Natural killer cell (primary cell): ENCODE measurements around the gene KRTAP4-7. TPM values are rescaled to one million over a fixed set of nuclear protein-coding genes. Genes with fewer than 3 reads are reported as not detected.
"Not testable (repeated sequence)": the region's sequence is repeated elsewhere in the genome, so short reads cannot be mapped to it uniquely, and the experiment has no call there.

Experiments used
- ATAC-seq, 3 donors: fragments of 150-1000 bp in 2 of 3; fragments of 200-7000 bp in 1 of 3; cut with Tn5 transposase; 1 replicate in 1 of 3; 2 replicates in 2 of 3; pipeline ENCODE4 v1.10.0; 2021; ENCODE audit warnings: mild to moderate bottlenecking in 2 of 3, moderate library complexity in 2 of 3
- DNase-seq, 2 donors: peaks; one replicate each; pipeline versions ENCODE4 v3.0.0 to v3.0.0-alpha.2; 2013 to 2021; ENCODE audit warnings: mixed read lengths in 1 of 2
- H3K27ac ChIP-seq: one replicate; pipeline ENCODE4 v1.5.1; 2013; ENCODE audit warnings: mild to moderate bottlenecking, low read length
- H3K27me3 ChIP-seq: one replicate; pipeline ENCODE4 v1.6.1; 2013; ENCODE audit warnings: low read length; ENCODE audit not compliant: control insufficient read depth, insufficient read depth
- H3K36me3 ChIP-seq: one replicate; pipeline ENCODE4 v1.6.1; 2013; ENCODE audit warnings: low read length; ENCODE audit not compliant: control insufficient read depth, insufficient read depth
- H3K4me1 ChIP-seq: one replicate; pipeline ENCODE4 v1.6.1; 2013; ENCODE audit warnings: low read length; ENCODE audit not compliant: control insufficient read depth, insufficient read depth
- H3K4me3 ChIP-seq: one replicate; pipeline ENCODE4 v1.5.1; 2013; ENCODE audit warnings: low read length
- H3K9me3 ChIP-seq: one replicate; pipeline ENCODE4 v1.6.1; 2013; ENCODE audit warnings: low read length; ENCODE audit not compliant: control insufficient read depth, insufficient read depth
- H3K27ac Mint-ChIP-seq, 2 donors: one replicate each; pipeline ENCODE4 v1.8.0; 2022; ENCODE audit warnings: mild to moderate bottlenecking in 2 of 2, mixed read lengths in 2 of 2, moderate library complexity in 1 of 2
- H3K27me3 Mint-ChIP-seq, 2 donors: one replicate each; pipeline ENCODE4 v1.8.0; 2022; ENCODE audit warnings: low read depth in 2 of 2, mixed read lengths in 2 of 2
- H3K36me3 Mint-ChIP-seq: one replicate; pipeline ENCODE4 v1.8.0; 2022; ENCODE audit warnings: mixed read lengths
- H3K4me1 Mint-ChIP-seq, 2 donors: one replicate each; pipeline ENCODE4 v1.8.0; 2022; ENCODE audit warnings: mixed read lengths in 2 of 2
- H3K4me3 Mint-ChIP-seq: one replicate; pipeline ENCODE4 v1.8.0; 2022; ENCODE audit warnings: mild to moderate bottlenecking, moderate library complexity, mixed read lengths
- H3K9me3 Mint-ChIP-seq, 2 donors: one replicate each; pipeline ENCODE4 v1.8.0; 2022; ENCODE audit warnings: mixed read lengths in 2 of 2
- CTCF ChIP-seq: fragments of 200-600 bp; IDR thresholded peaks from one replicate; pipeline ENCODE4 v1.8.0; 2022; ENCODE audit warnings: antibody characterized with exemption
- WGBS: methylation state at CpG from one replicate; pipeline ENCODE4 v1.1.7; 2013; ENCODE audit warnings: missing lambda C conversion rate; ENCODE audit not compliant: insufficient coverage; 5-methylcytosine and 5-hydroxymethylcytosine counted together
- intact Hi-C: fragments of 100-400 bp; cut with micrococcal nuclease; formaldehyde crosslinking; loops from one replicate; pipeline ENCODE4 v1.14.2; 2022
- total RNA-seq, 4 donors: library from RNA; stranded (reverse); fragments of 120-200 nt in 1 of 4; gene quantifications; one replicate each; pipeline versions ENCODE4 v1.2.3 to v1.2.4, GENCODE V29; 2013 to 2022

The KRTAP4-7 gene
- total RNA-seq, 3 donors from 2014 or later (not counting 1 experiment from before 2014, with no cell fraction given): not detected

GRCh38 chr17:41071606-41072360 is 12.2 kb upstream of the KRTAP4-7 start:
- TF ChIP-seq CTCF: no peak
- no peaks in the 10 kb centered on the region for H3K36me3 ChIP-seq
- Mint-ChIP-seq H3K27ac (no peak overlapping the region), H3K9me3 (no peaks in the 10 kb centered on the region), H3K27me3 (peaks cover 20 to 22% of the 10 kb centered on the region in 2 donors), H3K36me3 (no peaks in the 10 kb centered on the region), H3K4me3 (no peak overlapping the region), H3K4me1 (no peaks in the 10 kb centered on the region)
- ATAC-seq (no peak), DNase-seq (no peak)
- H3K9me3 ChIP-seq: no peaks in the 10 kb centered on the region
- intact Hi-C loops: no loop called here
- peaks cover 3% of the 10 kb centered on the region for H3K27me3 ChIP-seq
- H3K4me1 ChIP-seq: no peaks in the 10 kb centered on the region
- H3K4me3 ChIP-seq: no peak overlapping the region
- H3K27ac ChIP-seq: no peak overlapping the region
- 86% methylated on average over 5 of the region's 5 CpGs for WGBS

DNA sequence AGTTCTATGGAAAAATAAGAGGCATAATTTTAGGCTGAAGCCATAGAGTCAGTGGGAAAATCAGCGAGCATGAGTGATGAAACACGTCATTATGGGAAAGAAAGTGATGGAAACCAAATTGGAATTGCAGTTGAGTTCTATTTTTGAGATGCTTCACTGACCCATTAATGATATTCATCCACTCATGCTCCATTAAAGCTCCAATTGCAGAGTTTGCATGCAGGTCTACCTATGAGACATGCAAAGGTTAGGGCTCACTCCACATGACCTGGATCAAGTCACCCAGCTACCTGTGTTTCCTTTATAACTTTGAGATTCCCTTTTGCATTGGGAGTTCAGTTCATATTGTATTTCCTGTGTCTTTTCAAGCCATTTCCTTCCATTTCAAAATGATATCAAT is 10.3 kb upstream of the KRTAP4-7 start:
- Histone ChIP-seq H3K36me3 (no peaks in the 10 kb centered on the region), H3K27me3 (peaks cover 8% of the 10 kb centered on the region), H3K27ac (no peak overlapping the region), H3K4me1 (no peaks in the 10 kb centered on the region), H3K9me3 (no peaks in the 10 kb centered on the region), H3K4me3 (no peak overlapping the region)
- no peak for DNase-seq
- Mint-ChIP-seq H3K9me3 (no peaks in the 10 kb centered on the region), H3K4me1 (no peaks in the 10 kb centered on the region), H3K36me3 (no peaks in the 10 kb centered on the region), H3K27ac (no peak overlapping the region), H3K27me3 (peaks cover 20 to 28% of the 10 kb centered on the region in 2 donors), H3K4me3 (no peak overlapping the region)
- 91% methylated on average over 2 of the region's 2 CpGs for WGBS
- no peak for TF ChIP-seq CTCF
- intact Hi-C loops: no loop called here
- no peak for ATAC-seq

- Histone ChIP-seq H3K4me1 (no peaks in the 10 kb centered on the region), H3K9me3 (no peaks in the 10 kb centered on the region), H3K27ac (no peak overlapping the region), H3K27me3 (peaks cover 8% of the 10 kb centered on the region), H3K4me3 (no peak overlapping the region), H3K36me3 (no peaks in the 10 kb centered on the region)
- no peaks in the 10 kb centered on the region for H3K9me3 Mint-ChIP-seq
- intact Hi-C loops: no loop called here
- H3K27ac Mint-ChIP-seq: no peak overlapping the region
- no peak overlapping the region for H3K4me3 Mint-ChIP-seq
- DNase-seq: no peak
- TF ChIP-seq CTCF: peak; percentile 13
- no peak for ATAC-seq
- no peaks in the 10 kb centered on the region for H3K36me3 Mint-ChIP-seq
- H3K4me1 Mint-ChIP-seq: no peaks in the 10 kb centered on the region
- H3K27me3 Mint-ChIP-seq: peaks cover 30 to 42% of the 10 kb centered on the region in 2 donors
Observed at GRCh38 chr17:41076788-41077187, 7.2 kb upstream of the KRTAP4-7 start.

GRCh38 chr17:41082626-41083025 is 1.3 kb upstream of the KRTAP4-7 start:
- no peak overlapping the region for H3K27ac Mint-ChIP-seq
- H3K4me3 Mint-ChIP-seq: no peak overlapping the region
- intact Hi-C loops: no loop called here
- 67% methylated on average over 4 of the region's 4 CpGs for WGBS
- no peak for TF ChIP-seq CTCF
- H3K27me3 Mint-ChIP-seq: peaks cover 21 to 23% of the 10 kb centered on the region in 2 donors
- no peaks in the 10 kb centered on the region for H3K9me3 ChIP-seq
- no peaks in the 10 kb centered on the region for H3K4me1 ChIP-seq
- ATAC-seq: no peak
- no peaks in the 10 kb centered on the region for H3K4me1 Mint-ChIP-seq
- H3K36me3 ChIP-seq: no peaks in the 10 kb centered on the region
- no peaks in the 10 kb centered on the region for H3K9me3 Mint-ChIP-seq
- no peaks in the 10 kb centered on the region for H3K36me3 Mint-ChIP-seq
- H3K27ac ChIP-seq: no peak overlapping the region
- H3K4me3 ChIP-seq: no peak overlapping the region
- no peak for DNase-seq
- H3K27me3 ChIP-seq: no peaks in the 10 kb centered on the region

- H3K4me1 ChIP-seq, H3K27me3 ChIP-seq, H3K9me3 Mint-ChIP-seq, intact Hi-C loops, H3K9me3 ChIP-seq, H3K4me1 Mint-ChIP-seq, H3K4me3 Mint-ChIP-seq, H3K27ac ChIP-seq, H3K36me3 ChIP-seq, ATAC-seq, DNase-seq, H3K4me3 ChIP-seq, H3K36me3 Mint-ChIP-seq, H3K27ac Mint-ChIP-seq: not testable (repeated sequence)
- WGBS: 89% methylated on average over 2 of the region's 2 CpGs
- peaks cover 21 to 23% of the 10 kb centered on the region in 2 donors for H3K27me3 Mint-ChIP-seq
Observed at GRCh38 chr17:41083427-41083826, 523 bp upstream of the KRTAP4-7 start.
